ENCODE data around the gene STIP1. TPM values are rescaled to one million over a fixed set of nuclear protein-coding genes. Genes with fewer than 3 reads are reported as not detected.

STIP1 gene
- total RNA-seq, 4 donors from 2014 or later: 141 to 193 (median 168) TPM

- intact Hi-C loops (cut with DNase I; ENCODE audit: low total_unique reads): loop anchor here (2.0 to 10.0 kb wide), 3 partner anchors 40 to 512 kb away; partner anchors contain the start of genes ATL3, NUDT22 and TRPT1
- in situ Hi-C loops (cut with MboI; ENCODE audit: low sequenced_read_pairs in 4 of 4): no loop called here
- ATAC-seq: no peak
These were observed 658 bp downstream of the STIP1 start for GRCh38 chr11:64186492-64187165.

GRCh38 chr11:64192434-64192833, 6.5 kb downstream of the STIP1 start:
- DNase-seq (no peak), ATAC-seq (no peak)
- Histone ChIP-seq H3K9me3 (no peaks in the 10 kb centered on the region), H3K27ac (no peak overlapping the region), H3K36me3 (peaks cover 3 to 46% of the 10 kb centered on the region in 2 donors), H3K27me3 (no peaks in the 10 kb centered on the region), H3K4me3 (no peak overlapping the region), H3K4me1 (peaks cover 0 to 3% of the 10 kb centered on the region in 2 donors)
- TF ChIP-seq CTCF (IDR thresholded peaks at IDR 0.05 in 4 of 5, conservative IDR thresholded peaks at IDR 0.05 in 1 of 5): no peak
- no peak for TF ChIP-seq POLR2A (IDR thresholded peaks at IDR 0.05)
- in situ Hi-C loops (cut with MboI; ENCODE audit: low sequenced_read_pairs in 4 of 4) (no loop called here), intact Hi-C loops (cut with DNase I; ENCODE audit: low total_unique reads) (no loop called here)

More at GRCh38 chr11:64186492-64187165, 658 bp downstream of the STIP1 start:
- Histone ChIP-seq H3K36me3 (no peaks in the 10 kb centered on the region), H3K4me3 (no peak overlapping the region), H3K27me3 (no peaks in the 10 kb centered on the region), H3K9me3 (no peaks in the 10 kb centered on the region), H3K27ac (no peak overlapping the region), H3K4me1 (peaks cover 32 to 38% of the 10 kb centered on the region in 2 donors)
- TF ChIP-seq CTCF (IDR thresholded peaks at IDR 0.05 in 4 of 5, conservative IDR thresholded peaks at IDR 0.05 in 1 of 5): no peak
- no peak for TF ChIP-seq POLR2A (IDR thresholded peaks at IDR 0.05)
- no peak for DNase-seq

GRCh38 chr11:64196626-64197025, 10.7 kb downstream of the STIP1 start:
- DNase-seq (no peak), ATAC-seq (no peak)
- H3K27me3 ChIP-seq: no peaks in the 10 kb centered on the region
- H3K4me1 ChIP-seq: no peaks in the 10 kb centered on the region
- H3K36me3 ChIP-seq: peaks cover 3 to 86% of the 10 kb centered on the region in 2 donors
- in situ Hi-C loops (cut with MboI; ENCODE audit: low sequenced_read_pairs in 4 of 4): no loop called here
- H3K27ac ChIP-seq: no peak overlapping the region
- no peak for TF ChIP-seq CTCF (IDR thresholded peaks at IDR 0.05 in 4 of 5, conservative IDR thresholded peaks at IDR 0.05 in 1 of 5)
- TF ChIP-seq POLR2A (IDR thresholded peaks at IDR 0.05): no peak
- H3K4me3 ChIP-seq: no peak overlapping the region
- no peaks in the 10 kb centered on the region for H3K9me3 ChIP-seq
- intact Hi-C loops (cut with DNase I; ENCODE audit: low total_unique reads): no loop called here

- H3K9me3 ChIP-seq: no peaks in the 10 kb centered on the region
- no peak for DNase-seq
- ATAC-seq: no peak
- no peak overlapping the region for H3K4me3 ChIP-seq
- H3K27me3 ChIP-seq: no peaks in the 10 kb centered on the region
- TF ChIP-seq CTCF (IDR thresholded peaks at IDR 0.05 in 4 of 5, conservative IDR thresholded peaks at IDR 0.05 in 1 of 5) (no peak), POLR2A (IDR thresholded peaks at IDR 0.05) (no peak)
- in situ Hi-C loops (cut with MboI; ENCODE audit: low sequenced_read_pairs in 4 of 4): no loop called here
- intact Hi-C loops (cut with DNase I; ENCODE audit: low total_unique reads): no loop called here
- H3K36me3 ChIP-seq: peaks cover 4 to 96% of the 10 kb centered on the region in 2 donors
- no peak overlapping the region for H3K27ac ChIP-seq
- H3K4me1 ChIP-seq: peaks cover 3 to 6% of the 10 kb centered on the region in 2 donors
These were observed 12.5 kb downstream of the STIP1 start for GRCh38 chr11:64198511-64198910.
